OCI-M2 (cell line): ENCODE data around the gene RIPOR3.
"Not testable (repeated sequence)": the region's sequence is repeated elsewhere in the genome, so short reads cannot be mapped to it uniquely, and the experiment has no call there.

Experiments
- DNase-seq: peaks from one replicate; lab custom pipeline; 2025; ENCODE audit not compliant: unreplicated experiment; lab: John Stamatoyannopoulos, UW

The RIPOR3 gene

DNA sequence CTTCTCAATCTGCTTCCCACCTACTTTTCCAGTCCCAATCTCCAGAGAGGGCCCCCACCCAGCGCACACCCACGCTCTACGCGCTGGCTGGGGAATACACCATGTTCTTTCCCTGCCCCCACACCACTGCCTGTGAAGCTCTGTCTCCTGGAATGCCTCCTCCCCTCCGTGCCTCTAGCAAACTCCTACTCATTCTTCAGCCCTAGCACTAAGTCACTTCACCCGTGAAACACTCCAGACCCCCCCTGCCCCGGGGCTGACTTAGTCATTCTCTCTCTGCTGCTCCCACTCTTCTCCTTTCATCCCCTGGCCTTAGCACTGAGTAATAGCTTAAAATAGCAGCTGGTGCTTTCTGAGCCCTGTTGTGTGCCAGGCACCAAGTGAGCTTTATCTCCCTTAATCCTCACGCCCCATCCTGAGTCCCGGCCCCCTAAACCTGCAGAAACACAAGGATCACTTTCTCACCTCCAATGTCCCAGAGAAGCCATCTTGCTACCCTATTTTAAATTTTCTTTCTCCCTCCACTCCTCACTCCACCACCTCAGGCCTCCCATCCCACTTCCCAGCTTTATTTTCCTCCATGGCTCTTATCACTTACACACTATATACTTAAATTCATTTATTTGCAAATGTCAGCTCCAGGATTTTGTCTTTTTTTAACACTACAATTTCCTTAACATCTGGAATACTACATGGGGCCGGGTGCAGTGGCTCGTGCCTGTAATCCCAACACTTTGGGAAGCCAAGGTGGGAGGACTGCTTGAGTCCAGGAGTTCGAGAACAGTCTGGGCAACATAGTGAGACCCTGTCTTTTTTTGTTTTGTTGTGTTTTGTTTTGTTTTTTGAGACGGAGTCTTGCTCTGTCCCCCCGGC lies 33.7 kb upstream of the RIPOR3 start:
- DNase-seq = no peak

DNA sequence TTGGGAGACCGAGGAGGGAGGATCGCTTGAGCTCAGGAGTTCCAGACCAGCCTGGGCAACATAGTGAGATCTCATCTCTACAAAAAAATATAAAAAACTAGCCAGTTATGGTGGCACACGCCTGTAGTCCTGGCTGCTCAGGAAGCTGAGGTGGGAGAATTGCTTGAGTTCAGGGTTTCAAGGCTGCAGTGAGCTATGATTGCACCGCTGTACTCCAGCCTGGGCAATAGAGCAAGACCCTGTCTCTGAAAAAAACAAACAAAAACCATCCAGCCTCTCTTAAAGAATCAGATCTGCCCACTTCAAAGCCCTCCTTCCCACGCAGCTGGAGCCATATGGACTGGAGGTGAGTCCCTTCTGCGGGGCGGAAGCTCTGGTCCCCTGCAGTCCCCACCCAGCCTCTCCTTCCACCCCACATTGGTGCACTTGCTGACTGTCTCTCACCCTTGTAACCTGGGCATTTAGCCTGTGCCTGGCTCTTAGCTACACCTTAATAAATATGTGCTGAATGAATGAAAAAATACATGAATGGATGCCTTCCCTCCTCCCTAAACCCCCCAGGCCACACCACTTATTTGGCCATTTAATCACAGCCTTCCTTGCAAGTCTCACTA lies 32.9 kb upstream of the RIPOR3 start:
- no peak for DNase-seq

GRCh38 chr20:50723672-50724071 lies 32.3 kb upstream of the RIPOR3 start:
- no peak for DNase-seq

- no peak for DNase-seq
These were observed 31.2 kb upstream of the RIPOR3 start for GRCh38 chr20:50722424-50723155.

GRCh38 chr20:50721881-50722281 lies 30.5 kb upstream of the RIPOR3 start:
- DNase-seq = no peak

DNA sequence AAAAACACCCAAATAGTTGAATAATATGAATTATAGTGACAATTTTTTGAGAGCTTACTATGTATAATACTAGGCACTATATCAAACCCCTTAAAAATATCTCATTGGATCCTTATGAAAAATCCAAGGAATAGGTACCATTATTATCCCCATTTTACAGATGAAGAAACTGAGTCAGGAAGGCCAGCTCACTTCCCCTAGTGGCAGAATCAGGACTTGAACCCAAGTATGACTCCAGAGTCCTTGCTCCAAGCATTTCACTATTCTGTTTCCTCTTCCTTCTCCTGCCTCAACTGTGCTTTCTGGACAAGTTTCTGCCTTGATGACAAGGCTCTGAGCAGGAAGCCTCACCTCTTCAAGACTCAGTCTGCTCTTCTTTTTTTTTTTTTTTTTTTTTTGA lies 29.2 kb upstream of the RIPOR3 start:
- no peak for DNase-seq

- DNase-seq = no peak
These were observed 28.7 kb upstream of the RIPOR3 start for GRCh38 chr20:50720026-50720425.

- no peak for DNase-seq
These were observed 28.0 kb upstream of the RIPOR3 start for GRCh38 chr20:50719328-50719727.

DNA sequence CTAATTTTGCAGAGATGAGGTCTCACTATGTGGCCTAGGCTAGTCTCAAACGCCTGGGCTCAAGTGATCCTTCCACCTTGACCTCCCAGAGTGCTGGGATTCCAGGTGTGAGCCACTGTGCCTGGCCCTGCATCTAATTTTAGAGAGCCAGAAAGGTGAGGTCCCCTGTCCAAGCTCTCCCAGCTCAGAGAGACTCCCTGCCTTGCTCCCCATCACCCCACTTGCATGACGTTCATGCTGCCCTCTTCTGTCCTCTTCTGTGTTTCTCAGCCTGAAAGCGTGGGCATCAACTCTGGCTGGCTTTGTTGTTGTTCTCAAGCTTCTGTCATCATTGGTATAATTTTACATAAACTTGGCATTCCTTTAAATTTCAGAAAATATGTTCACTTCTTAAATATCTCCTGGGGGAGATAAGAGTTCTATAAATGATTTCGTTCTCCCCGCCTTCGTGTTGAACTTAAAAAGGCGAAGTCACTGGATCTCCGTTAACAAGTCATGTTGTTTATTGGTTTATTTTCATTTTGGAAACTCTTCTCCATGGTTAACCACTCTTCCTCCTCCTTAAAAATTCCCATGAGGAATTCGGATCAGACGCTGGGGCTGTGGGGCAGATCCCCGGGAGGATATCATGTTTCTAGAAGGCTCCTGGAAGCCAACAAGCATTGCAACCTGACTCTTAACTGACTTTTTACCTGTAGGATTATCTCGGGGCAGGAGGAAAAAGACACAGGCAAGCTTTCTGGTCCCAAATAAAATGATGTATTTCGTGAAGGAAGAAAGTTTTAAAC lies 26.8 kb upstream of the RIPOR3 start:
- no peak for DNase-seq

DNA sequence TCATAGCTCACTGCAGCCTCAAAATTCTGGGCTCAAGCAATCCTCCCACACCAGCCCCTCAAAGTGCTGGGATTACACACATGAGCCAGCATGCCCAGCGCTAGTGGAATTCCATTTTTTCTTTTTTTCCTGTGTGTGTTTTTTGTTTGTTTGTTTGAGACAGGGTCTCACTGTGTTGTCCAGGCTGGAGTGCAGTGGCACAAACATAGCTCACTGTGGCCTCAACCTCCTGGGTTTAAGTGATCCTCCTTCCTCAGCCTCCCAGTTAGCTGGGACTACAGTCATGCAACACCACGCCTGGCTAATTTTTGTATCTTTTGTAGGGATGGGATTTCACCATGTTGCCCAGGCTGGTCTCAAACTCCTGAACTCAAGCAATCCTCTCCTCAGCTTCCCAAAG lies 26.0 kb upstream of the RIPOR3 start:
- no peak for DNase-seq

GRCh38 chr20:50716518-50716917 lies 25.2 kb upstream of the RIPOR3 start:
- DNase-seq = no peak

- no peak for DNase-seq
These were observed 24.4 kb upstream of the RIPOR3 start for GRCh38 chr20:50715694-50716093.

GRCh38 chr20:50714426-50714825 lies 23.1 kb upstream of the RIPOR3 start:
- not testable (repeated sequence) for DNase-seq

- DNase-seq = no peak
These were observed 22.3 kb upstream of the RIPOR3 start for GRCh38 chr20:50713657-50714101.

DNA sequence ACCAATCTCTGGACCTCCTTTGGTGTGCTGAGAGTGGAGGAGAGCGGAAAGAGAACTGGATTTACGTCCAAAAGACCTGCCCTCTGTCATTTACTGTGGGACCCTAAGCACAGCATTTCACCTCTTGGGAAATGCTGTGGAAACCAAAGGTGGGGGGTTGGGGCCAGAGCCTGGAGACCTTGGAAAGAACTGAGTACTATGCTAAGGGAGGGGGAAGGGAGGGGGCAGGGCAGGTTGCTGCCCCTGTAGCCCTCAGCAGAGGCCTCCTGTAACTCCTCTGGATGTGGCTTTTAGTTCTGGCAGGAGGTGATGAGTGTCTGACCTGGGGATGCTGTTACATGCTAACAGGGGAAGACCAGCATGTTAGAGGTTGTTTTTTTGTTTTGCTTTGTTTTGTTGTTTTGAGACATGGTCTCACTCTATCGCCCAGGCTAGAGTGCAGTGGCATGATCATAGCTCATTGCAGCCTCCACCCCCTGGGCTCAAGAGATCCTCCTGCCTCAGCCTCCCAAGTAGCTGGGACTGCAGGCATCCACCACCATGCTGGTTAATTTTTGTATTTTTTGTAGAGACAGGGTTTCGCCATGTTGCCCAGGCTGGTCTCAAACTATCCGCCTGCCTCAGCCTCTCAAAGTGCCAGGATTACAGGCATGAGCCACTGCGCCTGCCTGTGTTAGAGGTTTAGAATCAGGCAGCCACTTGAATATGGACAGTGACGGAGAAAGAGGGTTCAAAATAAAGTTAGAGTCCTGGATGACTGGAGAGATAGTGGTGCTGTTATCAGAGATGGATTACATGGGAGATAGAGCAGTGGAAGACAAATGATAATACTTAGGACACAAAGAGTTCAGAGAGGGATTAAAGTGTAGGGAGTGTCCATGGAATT lies 21.7 kb upstream of the RIPOR3 start:
- no peak for DNase-seq

GRCh38 chr20:50711113-50711825 lies 19.9 kb upstream of the RIPOR3 start:
- DNase-seq = no peak

DNA sequence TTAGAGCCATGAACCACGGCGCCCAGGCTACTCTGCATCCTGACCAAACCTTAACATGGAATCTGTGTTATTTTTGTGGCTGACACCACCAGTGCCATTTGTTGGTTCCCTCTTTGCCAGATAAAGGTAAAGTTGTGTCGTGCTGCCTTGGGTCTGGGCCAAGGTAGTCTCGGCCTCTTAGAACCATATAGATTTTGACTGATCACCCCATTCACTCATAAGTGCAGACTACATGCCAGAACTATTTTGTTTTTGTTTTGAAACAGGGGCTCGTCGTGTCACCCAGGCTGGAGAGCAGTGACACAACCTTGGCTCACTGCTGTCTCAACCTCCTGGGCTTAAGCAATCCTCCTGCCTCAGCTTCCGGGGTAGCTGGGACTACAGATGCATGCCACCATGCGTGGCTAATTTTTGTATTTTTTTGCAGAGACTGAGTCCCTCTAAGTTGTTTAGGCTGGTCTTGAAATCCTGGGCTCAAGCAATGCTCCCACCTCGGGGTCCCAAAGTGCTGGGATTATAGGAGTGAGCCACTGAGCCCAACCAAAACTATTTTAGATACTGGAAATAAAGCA lies 19.2 kb upstream of the RIPOR3 start:
- DNase-seq = no peak

GRCh38 chr20:50709636-50709973 lies 18.3 kb upstream of the RIPOR3 start:
- no peak for DNase-seq
